HG03060 (cell line): ENCODE results near the gene ETV7.

Source experiments
- ATAC-seq: cut with Tn5 transposase; IDR thresholded peaks from one replicate; pipeline ENCODE4 v1.9.1; 2021; ENCODE audit warnings: low read depth, moderate number of reproducible peaks; ENCODE audit not compliant: unreplicated experiment

The ETV7 gene

GRCh38 chr6:36386495-36387439 is 702 bp downstream of the ETV7 start:
- no peak for ATAC-seq

- ATAC-seq = no peak
Measured at GRCh38 chr6:36384095-36384494, 3.4 kb downstream of the ETV7 start.

GRCh38 chr6:36383606-36384005 is 3.9 kb downstream of the ETV7 start:
- no peak for ATAC-seq

- ATAC-seq = no peak
Measured at GRCh38 chr6:36382976-36383375, 4.5 kb downstream of the ETV7 start.

GRCh38 chr6:36381502-36382389 is 5.7 kb downstream of the ETV7 start:
- no peak for ATAC-seq

- no peak for ATAC-seq
Measured at GRCh38 chr6:36380166-36380565, 7.3 kb downstream of the ETV7 start.

GRCh38 chr6:36378936-36379335 is 8.5 kb downstream of the ETV7 start:
- no peak for ATAC-seq

GRCh38 chr6:36378243-36378920 is 9.1 kb downstream of the ETV7 start:
- no peak for ATAC-seq

GRCh38 chr6:36377594-36377993 is 9.9 kb downstream of the ETV7 start:
- ATAC-seq = no peak

GRCh38 chr6:36376742-36377141 is 10.7 kb downstream of the ETV7 start:
- no peak for ATAC-seq

GRCh38 chr6:36376183-36376582 is 11.3 kb downstream of the ETV7 start:
- no peak for ATAC-seq

GRCh38 chr6:36375644-36376155 is 11.8 kb downstream of the ETV7 start:
- ATAC-seq = no peak

- no peak for ATAC-seq
Measured at GRCh38 chr6:36374972-36375371, 12.5 kb downstream of the ETV7 start.

- ATAC-seq = no peak
Measured at GRCh38 chr6:36374194-36374593, 13.3 kb downstream of the ETV7 start.

GRCh38 chr6:36373368-36374019 is 14.0 kb downstream of the ETV7 start:
- ATAC-seq = no peak

GRCh38 chr6:36372088-36372487 is 15.4 kb downstream of the ETV7 start:
- ATAC-seq = no peak

- no peak for ATAC-seq
Measured at GRCh38 chr6:36371211-36371610, 16.3 kb downstream of the ETV7 start.

- no peak for ATAC-seq
Measured at GRCh38 chr6:36370638-36371037, 16.8 kb downstream of the ETV7 start.

- ATAC-seq = no peak
Measured at GRCh38 chr6:36368921-36369865, 18.3 kb downstream of the ETV7 start.
